D721Med (cell line): ENCODE results near the gene PKD1L1.

ENCODE experiments used
- DNase-seq: peaks from one replicate; pipeline ENCODE4 v3.0.0; 2011; ENCODE audit warnings: low spot score; ENCODE audit not compliant: insufficient read length
- FAIRE-seq: peaks from 2 replicates; lab custom pipeline; 2011; peaks lifted over from hg19 to GRCh38; lab: Jason Lieb, UNC
- TF ChIP-seq, protein P1 (sequence below): IDR thresholded peaks from 2 replicates; pipeline ENCODE4 v1.5.1; 2012; ENCODE audit warnings: mild to moderate bottlenecking, control low read depth; ENCODE audit not compliant: insufficient read depth; ENCODE audit errors: missing control alignments

PKD1L1 gene

DNA sequence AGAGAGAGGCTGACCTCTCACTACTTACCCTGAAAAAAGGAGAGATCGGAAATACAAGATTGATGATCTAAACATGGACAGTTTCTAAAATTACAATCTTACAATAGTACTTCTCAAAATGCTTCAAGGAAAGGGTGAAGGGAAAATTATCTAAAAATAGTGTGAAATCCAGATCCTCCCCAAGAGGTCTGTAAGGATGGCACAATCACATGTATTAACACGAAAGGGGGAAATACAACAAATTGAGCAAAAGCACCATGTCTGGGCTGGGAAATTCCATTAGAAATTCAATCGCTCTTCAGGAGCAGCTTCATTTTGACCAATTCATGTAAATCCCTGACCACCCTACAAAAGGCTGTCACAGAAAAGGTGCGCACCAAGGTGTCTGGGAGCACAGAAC is 67.0 kb downstream of the PKD1L1 start:
- FAIRE-seq = no peak
- no peak for DNase-seq
- TF ChIP-seq, protein P1, sequence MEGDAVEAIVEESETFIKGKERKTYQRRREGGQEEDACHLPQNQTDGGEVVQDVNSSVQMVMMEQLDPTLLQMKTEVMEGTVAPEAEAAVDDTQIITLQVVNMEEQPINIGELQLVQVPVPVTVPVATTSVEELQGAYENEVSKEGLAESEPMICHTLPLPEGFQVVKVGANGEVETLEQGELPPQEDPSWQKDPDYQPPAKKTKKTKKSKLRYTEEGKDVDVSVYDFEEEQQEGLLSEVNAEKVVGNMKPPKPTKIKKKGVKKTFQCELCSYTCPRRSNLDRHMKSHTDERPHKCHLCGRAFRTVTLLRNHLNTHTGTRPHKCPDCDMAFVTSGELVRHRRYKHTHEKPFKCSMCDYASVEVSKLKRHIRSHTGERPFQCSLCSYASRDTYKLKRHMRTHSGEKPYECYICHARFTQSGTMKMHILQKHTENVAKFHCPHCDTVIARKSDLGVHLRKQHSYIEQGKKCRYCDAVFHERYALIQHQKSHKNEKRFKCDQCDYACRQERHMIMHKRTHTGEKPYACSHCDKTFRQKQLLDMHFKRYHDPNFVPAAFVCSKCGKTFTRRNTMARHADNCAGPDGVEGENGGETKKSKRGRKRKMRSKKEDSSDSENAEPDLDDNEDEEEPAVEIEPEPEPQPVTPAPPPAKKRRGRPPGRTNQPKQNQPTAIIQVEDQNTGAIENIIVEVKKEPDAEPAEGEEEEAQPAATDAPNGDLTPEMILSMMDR = no peak

DNA sequence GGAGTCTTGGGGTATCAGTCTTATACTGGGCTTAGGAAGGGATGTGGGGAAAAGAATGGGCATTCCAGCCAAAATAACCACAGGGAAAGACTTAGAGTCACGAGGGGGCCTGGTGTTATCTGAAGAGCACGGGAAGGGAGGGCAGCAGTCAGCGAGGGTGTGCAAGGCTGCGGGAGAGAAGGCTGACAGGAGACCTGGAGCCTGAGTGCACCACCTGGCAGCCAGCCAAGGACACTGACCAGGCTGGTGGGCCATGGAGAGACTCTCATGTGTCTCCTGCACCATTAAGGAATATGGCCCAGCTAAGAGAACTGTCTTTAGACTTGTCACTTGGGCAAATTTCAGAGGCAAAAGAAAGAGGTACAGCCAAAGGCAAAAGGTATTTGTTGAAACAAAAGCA is 69.6 kb downstream of the PKD1L1 start:
- TF ChIP-seq, protein P1 = no peak

DNA sequence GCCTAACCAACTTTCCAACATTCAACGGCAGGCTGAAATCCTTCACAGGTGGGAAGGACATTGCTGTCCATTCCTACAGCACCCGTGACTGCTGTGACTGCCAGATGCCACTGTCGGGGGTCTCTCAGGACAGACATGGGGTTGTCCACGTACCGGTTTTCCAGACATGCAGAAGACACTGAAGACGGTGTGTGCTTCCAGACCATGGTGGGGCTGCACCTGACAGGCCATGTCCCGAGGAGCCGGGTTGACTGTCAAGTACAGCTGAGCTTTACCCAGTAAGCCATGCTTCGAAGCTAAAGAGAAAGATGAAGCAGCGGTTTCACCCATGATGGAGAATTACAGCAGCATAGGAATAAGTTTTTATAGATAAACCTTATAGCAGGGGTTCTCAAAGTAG is 70.9 kb downstream of the PKD1L1 start:
- no peak for FAIRE-seq

More for the DNA sequence above, 69.6 kb downstream of the PKD1L1 start:
- DNase-seq (no peak), FAIRE-seq (no peak)

DNA sequence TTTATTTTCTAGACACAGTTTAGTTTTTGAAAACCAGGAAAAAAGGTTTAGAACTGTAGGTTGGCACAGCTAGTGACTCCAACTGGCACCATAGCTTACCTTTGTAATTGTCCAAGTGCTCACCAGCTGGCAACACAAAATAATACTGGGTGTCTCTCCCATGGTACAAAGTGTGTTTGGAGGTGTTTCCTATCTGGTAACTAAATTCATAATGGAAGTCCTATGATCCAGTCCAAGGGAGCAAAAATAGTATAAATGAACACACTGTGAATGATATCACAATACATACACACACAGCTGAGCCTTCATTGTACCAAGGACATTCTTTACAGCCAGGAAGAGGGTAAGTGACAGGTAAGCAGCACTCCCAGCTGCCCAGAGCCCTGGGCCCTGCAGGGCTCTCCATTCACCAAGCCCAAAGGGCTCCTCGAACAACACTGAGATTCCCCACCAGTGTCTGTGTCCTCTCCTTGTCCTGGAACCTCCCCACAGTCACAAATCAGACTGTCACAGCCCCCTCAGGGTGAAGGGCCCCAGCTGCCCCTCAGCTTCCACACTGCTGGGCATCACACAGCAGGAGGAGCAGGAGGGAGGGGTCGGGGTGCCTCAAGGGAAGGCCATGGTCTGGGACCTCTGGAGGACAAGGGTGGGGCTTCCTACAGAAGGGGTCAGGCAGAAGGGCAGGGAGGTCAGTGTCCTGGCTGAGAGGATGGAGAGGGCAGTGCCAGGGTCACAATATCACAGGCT is 72.1 kb downstream of the PKD1L1 start:
- FAIRE-seq = no peak
- no peak for DNase-seq
- TF ChIP-seq, protein P1 = no peak

More for the DNA sequence above, 70.9 kb downstream of the PKD1L1 start:
- no peak for DNase-seq
- TF ChIP-seq, protein P1 = no peak

DNA sequence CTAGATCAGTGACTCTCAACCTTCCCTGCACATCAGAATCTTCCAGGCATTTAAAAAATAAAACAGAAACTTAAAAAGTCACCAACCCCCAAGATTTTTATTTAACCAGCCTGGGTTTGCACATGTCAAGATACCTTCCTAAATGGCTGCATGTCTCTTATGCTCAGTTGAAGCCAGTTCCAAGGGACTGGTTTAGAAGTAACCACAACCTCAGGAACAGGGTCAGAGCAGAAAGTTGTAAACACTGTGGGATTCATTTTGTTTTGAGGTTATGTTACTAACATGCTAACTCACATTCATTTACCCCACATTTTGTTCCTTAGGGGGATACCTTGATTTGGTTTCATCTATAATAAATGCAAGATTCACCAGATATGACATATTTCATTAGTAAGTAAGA is 72.9 kb downstream of the PKD1L1 start:
- DNase-seq = no peak
- TF ChIP-seq, protein P1 = no peak
- FAIRE-seq = no peak

DNA sequence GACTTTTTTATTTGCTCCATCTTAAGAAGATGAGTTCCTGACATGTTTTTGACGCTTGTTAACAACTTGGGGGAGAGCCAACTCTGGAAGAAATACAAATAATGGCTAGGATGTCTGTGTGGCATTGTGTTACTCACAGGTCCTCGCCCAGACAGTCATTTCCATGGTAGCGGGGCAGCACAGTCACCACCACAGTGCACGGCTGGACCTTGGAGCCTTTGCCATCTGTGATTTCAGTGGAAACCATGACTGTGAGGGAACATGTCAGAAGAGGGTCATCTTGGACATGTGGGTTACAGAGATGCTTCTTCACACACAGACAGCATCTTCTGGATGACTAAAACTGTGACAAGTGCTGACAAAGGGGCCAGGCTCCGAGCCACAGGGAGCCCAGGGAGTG is 74.5 kb downstream of the PKD1L1 start:
- FAIRE-seq (no peak), DNase-seq (no peak)
- TF ChIP-seq, protein P1 = no peak

DNA sequence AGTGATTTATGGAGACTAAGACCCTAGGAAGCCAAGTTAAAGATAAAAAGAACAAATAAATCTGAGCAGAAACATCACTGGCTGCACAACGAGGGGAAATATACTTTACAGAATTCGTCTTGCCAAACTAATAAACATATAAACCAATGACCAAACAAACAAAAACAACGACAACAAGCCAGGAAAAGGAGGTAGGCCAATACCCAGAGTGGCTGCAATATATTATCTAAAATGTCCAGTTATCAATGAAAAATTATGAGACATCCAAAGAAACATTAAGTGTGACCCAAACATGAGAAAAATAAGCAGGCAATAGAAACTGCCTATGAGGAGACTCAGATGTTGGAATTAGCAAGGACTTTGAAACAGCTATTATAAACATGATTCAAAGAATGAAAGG is 81.0 kb downstream of the PKD1L1 start:
- DNase-seq (no peak), FAIRE-seq (no peak)
- TF ChIP-seq, protein P1 = no peak
